Mesendoderm (in vitro differentiated cells): ENCODE results near the gene ACTR10. TPM values are rescaled to one million over a fixed set of nuclear protein-coding genes. Genes with fewer than 3 reads are reported as not detected.

Source experiments
- small RNA-seq: library from polyadenylated mRNA; stranded (forward); fragments of <200 nt; extraction: miRNeasy Mini kit (QIAGEN cat#:217004); gene quantifications from one replicate; pipeline ENCODE3, GENCODE V24; 2013; ENCODE audit not compliant: insufficient read depth

ACTR10 gene

Small RNA genes within 50 kb of the gene (small RNA-seq; reads per million reads assigned to genes)
- not detected for gene RN7SL598P
